Right lobe of liver (tissue), 6 donors: ENCODE measurements around the gene RAD9A. TPM values are rescaled to one million over a fixed set of nuclear protein-coding genes. Genes with fewer than 3 reads are reported as not detected.
A peak's percentile ranks its signal among the peaks of the same experiment; 100 is the strongest.

Source experiments
- ATAC-seq, 4 donors: fragments of 200-7000 bp; cut with Tn5 transposase; one replicate each; pipeline ENCODE4 v1.9.1; 2020; ENCODE audit warnings: mild to moderate bottlenecking in 4 of 4, moderate library complexity in 4 of 4
- DNase-seq, 3 donors: peaks; one replicate each; pipeline ENCODE4 v3.0.0-alpha.2; 2020
- H3K27ac ChIP-seq, 3 donors: fragments of 200-600 bp; one replicate each; pipeline ENCODE4 v1.8.0; 2022
- H3K27me3 ChIP-seq, 2 donors: fragments of 200-600 bp; one replicate each; pipeline ENCODE4 v1.8.0; 2022
- H3K36me3 ChIP-seq, 4 donors: fragments of 200-600 bp; sonication (generic) in 1 of 4; one replicate each; pipeline versions ENCODE4 v1.5.1 to v1.8.0; 2017 to 2022; ENCODE audit warnings: control low read depth in 1 of 4
- H3K4me1 ChIP-seq, 4 donors: fragments of 200-600 bp; sonication (generic) in 1 of 4; one replicate each; pipeline versions ENCODE4 v1.5.1 to v1.8.0; 2017 to 2022; ENCODE audit warnings: control low read depth in 1 of 4
- H3K4me3 ChIP-seq, 3 donors: fragments of 200-600 bp; one replicate each; pipeline ENCODE4 v1.8.0; 2022
- H3K9me3 ChIP-seq, 4 donors: fragments of 200-600 bp; sonication (generic) in 1 of 4; one replicate each; pipeline versions ENCODE4 v1.5.1 to v1.8.0; 2017 to 2022; ENCODE audit warnings: control low read depth in 1 of 4
- POLR2A ChIP-seq: fragments of 450-650 bp; IDR thresholded peaks from one replicate; pipeline ENCODE4 v1.6.1; 2017; ENCODE audit warnings: antibody characterized with exemption, mild to moderate bottlenecking
- WGBS: methylation state at CpG from one replicate; pipeline ENCODE4 v1.1.6; 2018; ENCODE audit warnings: low coverage, low lambda C conversion rate; ENCODE audit not compliant: insufficient coverage; ENCODE audit errors: missing lambda C conversion rate; 5-methylcytosine and 5-hydroxymethylcytosine counted together
- intact Hi-C, 2 donors: fragments of 100-400 bp; cut with DNase I; formaldehyde crosslinking; loops; one replicate each; pipeline versions ENCODE4 v1.11.2 to v1.14.1; 2022
- total RNA-seq, 6 experiments: library from RNA; depleted of rRNA in 2 of 6; stranded (reverse); fragments of >200 nt in 2 of 6; fragmentation: NEBNext Ultra II Directional in 3 of 6; extraction: Animal tissue kit (Norgen Biotek cat#: 25700) in 3 of 6; gene quantifications; one replicate each; pipeline versions ENCODE4 v1.1.0 to v1.2.4, GENCODE V29; 2016 to 2023
- TF ChIP-seq, protein P1 (sequence below), 4 donors: fragments of 200-600 bp in 3 of 4; fragments of 450-650 bp in 1 of 4; IDR thresholded peaks; one replicate each; pipeline versions ENCODE4 v1.5.1 to v1.8.0; 2016 to 2022; ENCODE audit warnings: antibody characterized with exemption in 4 of 4, mild to moderate bottlenecking in 2 of 4
- donor health status: DM: no; HTN: yes; CAD: no.
- donor health status: DM: no; HTN: no; CAD: no.
- donor health status: DM: no; HTN: no; CAD: no.
- donor health status: DM: no; HTN: yes; CAD: no.
- donor health status: DM: no; HTN: yes; CAD: no.

The RAD9A gene
- total RNA-seq, 6 experiments from 2014 or later: 5.3 to 13.2 (median 6.2) TPM

DNA sequence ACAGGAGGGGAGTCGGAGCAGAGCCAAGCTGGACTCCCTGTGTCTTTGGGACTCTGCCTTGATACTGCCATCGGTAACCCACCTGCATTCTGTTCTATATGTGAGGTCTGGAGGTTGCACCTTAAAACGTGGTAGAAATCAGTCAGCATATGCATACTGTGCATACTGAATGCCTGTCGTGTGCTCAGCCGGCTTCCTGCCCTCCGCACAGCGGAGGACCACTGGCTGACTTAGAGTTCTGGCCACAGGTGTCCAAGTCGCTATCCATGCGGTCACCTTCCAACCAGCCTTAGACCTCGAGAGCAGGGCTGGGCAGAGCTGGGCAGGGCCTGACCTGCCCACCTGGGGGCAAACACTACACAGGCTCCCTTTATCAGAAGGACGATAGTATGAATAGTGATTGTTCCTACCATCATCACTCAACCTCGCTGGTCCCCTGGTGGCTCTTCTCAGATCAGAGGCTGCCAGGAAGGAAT is 15.9 kb downstream of the RAD9A start:
- DNase-seq: no peak
- intact Hi-C loops: no loop called here
- Histone ChIP-seq H3K27me3 (no peaks in the 10 kb centered on the region), H3K4me1 (peaks cover 0 to 3% (median 0%) of the 10 kb centered on the region in 4 donors), H3K9me3 (no peaks in the 10 kb centered on the region), H3K36me3 (no peaks in the 10 kb centered on the region), H3K4me3 (no peak overlapping the region), H3K27ac (no peak overlapping the region)
- TF ChIP-seq POLR2A: no peak
- TF ChIP-seq, protein P1, sequence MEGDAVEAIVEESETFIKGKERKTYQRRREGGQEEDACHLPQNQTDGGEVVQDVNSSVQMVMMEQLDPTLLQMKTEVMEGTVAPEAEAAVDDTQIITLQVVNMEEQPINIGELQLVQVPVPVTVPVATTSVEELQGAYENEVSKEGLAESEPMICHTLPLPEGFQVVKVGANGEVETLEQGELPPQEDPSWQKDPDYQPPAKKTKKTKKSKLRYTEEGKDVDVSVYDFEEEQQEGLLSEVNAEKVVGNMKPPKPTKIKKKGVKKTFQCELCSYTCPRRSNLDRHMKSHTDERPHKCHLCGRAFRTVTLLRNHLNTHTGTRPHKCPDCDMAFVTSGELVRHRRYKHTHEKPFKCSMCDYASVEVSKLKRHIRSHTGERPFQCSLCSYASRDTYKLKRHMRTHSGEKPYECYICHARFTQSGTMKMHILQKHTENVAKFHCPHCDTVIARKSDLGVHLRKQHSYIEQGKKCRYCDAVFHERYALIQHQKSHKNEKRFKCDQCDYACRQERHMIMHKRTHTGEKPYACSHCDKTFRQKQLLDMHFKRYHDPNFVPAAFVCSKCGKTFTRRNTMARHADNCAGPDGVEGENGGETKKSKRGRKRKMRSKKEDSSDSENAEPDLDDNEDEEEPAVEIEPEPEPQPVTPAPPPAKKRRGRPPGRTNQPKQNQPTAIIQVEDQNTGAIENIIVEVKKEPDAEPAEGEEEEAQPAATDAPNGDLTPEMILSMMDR (IDR thresholded peaks at IDR 0.05): no peak
- 50% methylated on average over 1 of the region's 12 CpGs for WGBS
- ATAC-seq: no peak

DNA sequence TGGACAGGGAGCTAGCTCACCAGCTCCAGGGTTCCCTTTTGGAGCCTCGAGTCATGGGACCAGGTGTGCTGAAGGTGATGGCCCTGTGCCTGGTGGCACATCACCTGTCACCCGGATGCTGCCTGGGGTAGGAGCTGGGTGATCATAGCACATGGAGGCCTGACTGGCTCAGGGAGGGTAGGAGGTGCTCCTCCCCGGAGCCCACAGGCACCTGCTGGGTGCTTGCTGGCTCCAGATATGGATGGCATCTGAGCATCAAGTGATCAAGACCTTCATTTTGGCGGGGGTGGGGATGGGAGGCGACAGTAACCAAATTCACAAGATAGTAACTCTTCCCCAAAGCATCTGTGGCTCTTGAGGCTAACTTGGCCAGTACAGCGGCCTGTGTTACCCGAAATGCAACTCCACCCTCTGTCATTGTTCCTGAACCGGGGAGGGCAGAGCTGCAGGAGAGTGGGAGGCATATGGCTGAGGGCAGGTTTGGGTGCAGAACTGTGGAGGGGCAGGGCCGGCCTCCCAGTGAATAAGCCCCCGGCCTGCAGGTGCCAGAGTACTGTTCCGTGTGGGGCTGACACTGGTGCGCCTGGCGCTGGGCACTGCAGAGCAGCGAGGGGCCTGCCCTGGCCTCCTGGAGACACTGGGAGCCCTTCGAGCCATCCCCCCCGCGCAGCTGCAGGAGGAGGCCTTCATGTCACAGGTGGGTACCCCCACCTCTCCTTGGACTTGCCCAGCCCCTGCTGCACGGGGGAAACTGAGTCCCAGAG is 16.8 kb downstream of the RAD9A start:
- 80% methylated on average over 3 of the region's 18 CpGs for WGBS
- DNase-seq (no peak), ATAC-seq (no peak)
- Histone ChIP-seq H3K9me3 (no peaks in the 10 kb centered on the region), H3K27ac (no peak overlapping the region), H3K36me3 (no peaks in the 10 kb centered on the region), H3K27me3 (no peaks in the 10 kb centered on the region), H3K4me1 (no peaks in the 10 kb centered on the region), H3K4me3 (no peak overlapping the region)
- intact Hi-C loops: no loop called here
- TF ChIP-seq, protein P1 (IDR thresholded peaks at IDR 0.05): no peak
- TF ChIP-seq POLR2A: no peak

DNA sequence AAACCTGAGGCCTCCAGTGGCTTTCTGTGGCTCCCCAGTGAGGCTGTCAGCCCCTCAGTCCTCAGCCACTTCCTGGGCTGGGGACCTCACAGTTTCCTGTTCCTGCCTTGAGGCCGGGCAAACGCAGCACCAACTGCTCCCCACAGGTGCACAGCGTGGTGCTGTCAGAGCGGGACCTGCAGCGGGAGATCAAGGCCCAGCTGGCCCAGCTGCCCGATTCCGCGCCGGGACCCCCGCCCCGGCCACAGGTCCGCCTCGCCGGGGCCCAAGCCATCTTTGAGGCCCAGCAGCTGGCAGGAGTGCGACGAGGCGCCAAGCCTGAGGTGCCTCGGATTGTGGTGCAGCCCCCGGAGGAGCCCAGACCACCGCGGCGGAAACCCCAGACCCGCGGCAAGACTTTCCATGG is 17.5 kb downstream of the RAD9A start:
- Histone ChIP-seq H3K27ac (no peak overlapping the region), H3K9me3 (no peaks in the 10 kb centered on the region), H3K27me3 (no peaks in the 10 kb centered on the region), H3K4me1 (no peaks in the 10 kb centered on the region), H3K4me3 (no peak overlapping the region), H3K36me3 (no peaks in the 10 kb centered on the region)
- no peak for DNase-seq
- TF ChIP-seq, protein P1 (IDR thresholded peaks at IDR 0.05): no peak
- TF ChIP-seq POLR2A: no peak
- peak in 3 of 4 donors; percentile 5 to 34 (median 22) for ATAC-seq
- intact Hi-C loops: no loop called here
- 10% methylated on average over 2 of the region's 24 CpGs for WGBS

DNA sequence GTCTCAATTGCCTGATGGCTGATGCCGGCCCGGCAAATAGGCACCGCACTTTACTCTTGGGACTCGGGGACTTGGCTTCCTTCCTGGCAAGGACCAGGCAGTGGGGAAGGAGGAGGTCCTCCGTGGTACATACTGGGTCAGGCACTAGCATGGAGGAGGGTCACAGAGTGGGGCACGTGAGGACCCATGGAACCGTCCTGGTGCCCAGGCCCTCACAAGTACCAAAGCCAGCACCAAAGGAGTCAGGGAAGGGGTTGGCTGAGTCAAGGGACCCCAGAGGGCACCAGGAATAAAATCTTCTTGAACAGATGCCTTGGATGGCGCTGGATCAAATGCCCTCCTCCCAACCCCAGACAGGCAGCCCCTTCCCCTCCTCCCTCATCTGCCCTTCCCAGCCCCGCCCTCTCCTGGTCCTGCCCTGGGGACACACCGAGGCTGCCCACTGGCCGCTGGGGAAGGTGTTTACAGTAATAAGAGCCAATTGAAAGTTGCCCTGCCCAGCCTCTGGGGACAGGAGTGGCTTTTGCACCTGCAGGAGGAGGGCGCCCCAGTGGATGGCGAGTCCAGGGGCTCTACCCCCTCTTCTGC is 18.1 kb downstream of the RAD9A start:
- intact Hi-C loops: no loop called here
- 25% methylated on average over 2 of the region's 13 CpGs for WGBS
- no peak for TF ChIP-seq POLR2A
- TF ChIP-seq, protein P1 (IDR thresholded peaks at IDR 0.05): no peak
- no peak overlapping the region for H3K27ac ChIP-seq
- no peaks in the 10 kb centered on the region for H3K27me3 ChIP-seq
- H3K4me3 ChIP-seq: no peak overlapping the region
- H3K9me3 ChIP-seq: no peaks in the 10 kb centered on the region
- ATAC-seq: peak; percentile 4 to 26 (median 11)
- no peaks in the 10 kb centered on the region for H3K36me3 ChIP-seq
- DNase-seq: no peak
- no peaks in the 10 kb centered on the region for H3K4me1 ChIP-seq
